ES-I3 (cell line): ENCODE measurements around the gene PPA2.

Experiments used
- H3K36me3 ChIP-seq: 2 replicates; pipeline ENCODE4 v1.6.1; 2013; ENCODE audit warnings: mild to moderate bottlenecking, low read length, control low read depth, moderate library complexity; ENCODE audit not compliant: insufficient read depth
- H3K4me1 ChIP-seq: 2 replicates; pipeline ENCODE4 v1.6.1; 2013; ENCODE audit warnings: mild to moderate bottlenecking, control low read depth, low read length; ENCODE audit not compliant: insufficient read depth
- H3K9ac ChIP-seq: 2 replicates; pipeline ENCODE4 v1.6.1; 2013; ENCODE audit warnings: low read depth, mild to moderate bottlenecking, low read length, moderate library complexity
- H3K9me3 ChIP-seq: 2 replicates; pipeline ENCODE4 v1.6.1; 2013; ENCODE audit warnings: mild to moderate bottlenecking, low read length, moderate library complexity; ENCODE audit not compliant: control insufficient read depth, insufficient read depth

Gene PPA2

DNA sequence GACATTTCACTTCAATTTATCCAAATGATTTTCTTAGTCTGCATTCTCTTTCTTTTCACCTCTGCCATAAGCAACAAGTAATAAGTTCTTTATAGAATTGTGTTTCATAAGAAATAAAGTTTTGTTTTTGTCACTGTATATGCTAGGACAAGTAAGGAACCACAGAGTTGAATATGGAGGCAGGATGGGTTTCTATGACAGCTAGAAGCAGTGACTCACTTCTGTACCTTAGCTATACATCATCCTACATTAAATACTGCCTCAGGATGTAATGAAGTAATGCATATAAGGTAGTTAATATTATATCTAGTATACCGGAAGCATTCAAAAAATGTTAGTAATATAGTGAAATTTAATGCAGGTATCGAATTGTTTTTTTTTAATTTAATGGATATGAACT lies 128.0 kb downstream of the PPA2 start:
- Histone ChIP-seq H3K9ac (no peak overlapping the region), H3K36me3 (no peaks in the 10 kb centered on the region), H3K4me1 (no peaks in the 10 kb centered on the region), H3K9me3 (no peaks in the 10 kb centered on the region)

DNA sequence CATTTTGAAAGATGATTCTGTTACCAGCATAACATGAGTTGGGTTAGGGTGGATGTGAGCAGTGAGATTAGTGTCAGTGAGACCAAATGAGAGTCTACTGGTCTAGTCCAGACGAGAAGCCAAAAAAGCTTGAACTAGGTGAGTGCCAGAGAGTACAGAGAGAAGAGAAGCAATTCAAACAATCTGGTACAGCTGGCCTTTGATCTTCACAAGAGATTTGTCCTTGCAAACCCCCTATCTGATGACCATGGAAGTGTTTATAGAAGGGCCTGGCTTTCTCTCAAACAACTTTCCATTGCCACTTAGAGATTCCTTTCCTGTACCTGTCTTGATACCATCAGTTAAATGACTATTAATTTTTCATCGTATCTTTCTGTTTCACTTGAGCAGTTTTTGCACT lies 128.5 kb downstream of the PPA2 start:
- Histone ChIP-seq H3K4me1 (no peaks in the 10 kb centered on the region), H3K9ac (no peak overlapping the region), H3K36me3 (no peaks in the 10 kb centered on the region), H3K9me3 (no peaks in the 10 kb centered on the region)

DNA sequence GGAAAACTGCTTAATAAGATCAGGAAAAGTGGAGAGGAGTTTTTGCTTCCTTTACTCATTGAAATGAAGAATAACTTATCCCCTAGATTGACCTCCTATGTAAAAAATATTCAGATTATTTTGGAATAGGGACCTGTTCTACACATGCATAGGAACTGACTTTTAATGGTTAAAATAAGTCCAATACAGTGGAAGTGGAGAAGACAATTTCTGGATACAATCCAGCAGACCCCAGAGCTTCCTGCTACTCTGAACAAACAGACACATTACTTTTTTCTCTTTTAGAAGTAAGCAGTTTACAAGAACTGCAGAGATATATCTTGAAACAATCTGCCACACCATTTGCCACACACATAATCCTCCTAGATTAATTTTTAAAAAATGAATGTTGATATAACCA lies 129.7 kb downstream of the PPA2 start:
- Histone ChIP-seq H3K4me1 (no peaks in the 10 kb centered on the region), H3K36me3 (no peaks in the 10 kb centered on the region), H3K9ac (no peak overlapping the region), H3K9me3 (no peaks in the 10 kb centered on the region)

DNA sequence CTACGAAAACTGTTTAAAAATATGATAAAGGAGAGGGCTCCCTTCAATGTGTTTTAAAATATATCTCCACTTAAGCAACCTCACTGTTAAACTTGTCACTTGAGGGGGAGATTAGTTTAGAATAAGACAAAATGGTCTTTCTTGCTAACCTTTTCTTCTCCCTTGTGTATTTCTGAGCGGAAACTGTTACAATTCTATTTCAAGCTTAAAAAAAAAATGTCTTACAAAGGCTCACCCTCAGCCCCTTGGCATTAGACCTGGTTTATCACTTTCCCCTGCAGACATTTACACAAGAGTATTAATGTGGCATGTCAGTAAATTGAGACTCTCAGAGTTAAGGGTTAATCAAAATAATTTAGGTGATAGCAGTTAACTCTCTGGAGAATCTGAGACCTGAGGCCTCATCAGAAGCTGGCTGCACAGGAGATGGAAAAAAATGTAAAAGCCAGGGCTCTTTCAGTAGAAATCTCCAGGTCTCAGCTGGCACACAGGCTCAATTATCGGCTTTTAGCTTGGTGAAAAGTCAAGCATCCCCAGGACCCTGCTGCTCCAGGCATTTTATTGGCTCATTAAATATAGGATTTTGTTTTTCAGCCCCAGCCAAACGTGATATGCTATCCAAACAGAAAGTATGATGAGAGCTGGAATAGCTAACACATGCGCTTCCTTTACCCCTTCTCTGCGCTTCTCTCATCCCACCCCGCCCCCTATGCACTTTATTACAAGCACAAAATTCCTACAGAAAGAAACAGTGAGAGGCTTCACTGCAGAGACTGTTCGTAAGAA lies 130.5 kb downstream of the PPA2 start:
- H3K36me3 ChIP-seq: no peaks in the 10 kb centered on the region
- no peaks in the 10 kb centered on the region for H3K4me1 ChIP-seq
- no peak overlapping the region for H3K9ac ChIP-seq
- H3K9me3 ChIP-seq: no peaks in the 10 kb centered on the region

DNA sequence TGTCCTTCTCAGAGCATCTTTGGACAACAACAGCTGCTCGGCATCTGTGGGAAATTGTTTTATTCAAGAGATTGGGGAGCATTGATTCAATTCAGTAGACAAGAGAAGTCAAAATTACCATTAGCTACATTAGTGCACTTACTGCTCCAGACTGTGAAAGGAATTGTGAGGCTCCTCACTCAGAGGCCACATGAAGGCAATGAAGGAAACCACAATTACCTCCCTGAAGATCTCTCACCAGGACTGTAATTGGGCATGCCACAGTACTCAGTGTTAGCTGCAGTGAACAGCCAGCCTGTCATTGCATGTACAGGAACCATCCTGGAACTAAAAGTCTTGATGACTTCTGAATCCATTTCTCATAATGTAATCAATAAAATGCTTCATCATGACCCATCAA lies 144.8 kb downstream of the PPA2 start:
- Histone ChIP-seq H3K4me1 (no peaks in the 10 kb centered on the region), H3K36me3 (no peaks in the 10 kb centered on the region), H3K9me3 (no peaks in the 10 kb centered on the region), H3K9ac (no peak overlapping the region)

DNA sequence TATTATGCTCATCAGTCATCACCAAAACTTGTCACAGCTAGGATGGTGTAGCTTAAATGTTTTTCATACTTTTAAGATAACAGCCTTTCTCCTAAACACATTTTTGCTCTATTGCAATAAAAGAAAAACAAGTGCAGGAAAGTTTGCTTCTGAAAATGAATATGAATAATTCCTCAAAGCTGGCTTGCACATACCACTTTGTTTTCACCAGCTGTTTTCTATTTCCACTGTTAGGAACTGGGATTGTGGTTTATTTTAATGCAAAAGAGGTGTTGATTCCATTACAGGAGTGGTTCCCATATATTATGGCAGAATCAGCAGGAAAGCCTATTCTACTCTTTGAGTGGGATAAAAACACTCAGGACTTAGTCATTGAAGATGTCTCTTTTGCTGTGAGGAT lies 145.9 kb downstream of the PPA2 start:
- Histone ChIP-seq H3K9ac (no peak overlapping the region), H3K9me3 (no peaks in the 10 kb centered on the region), H3K4me1 (no peaks in the 10 kb centered on the region), H3K36me3 (no peaks in the 10 kb centered on the region)

DNA sequence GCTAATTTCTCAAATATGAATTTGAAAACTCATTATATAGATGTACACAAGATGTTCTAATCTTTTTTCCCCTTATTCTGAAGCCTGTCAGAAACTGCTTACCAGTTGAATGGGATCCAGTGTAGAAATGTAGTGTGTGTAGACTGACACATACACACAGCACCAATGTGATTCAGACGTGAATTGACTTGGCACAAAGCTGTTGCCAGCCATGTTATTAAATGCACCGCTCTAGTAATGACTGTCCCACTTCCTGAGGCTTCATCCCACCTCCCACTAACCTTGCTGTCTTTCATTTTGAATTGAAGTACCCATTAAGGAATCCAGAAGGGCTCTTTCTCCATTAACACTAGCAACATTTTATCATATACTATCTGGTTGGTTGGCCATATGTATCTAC lies 146.6 kb downstream of the PPA2 start:
- Histone ChIP-seq H3K36me3 (no peaks in the 10 kb centered on the region), H3K9me3 (no peaks in the 10 kb centered on the region), H3K4me1 (no peaks in the 10 kb centered on the region), H3K9ac (no peak overlapping the region)
